Right hindlimb (tissue), 1 donor: ENCODE measurements around the gene HSPB1.
"Not testable (repeated sequence)": the region's sequence is repeated elsewhere in the genome, so short reads cannot be mapped to it uniquely, and the experiment has no call there.

Experiments
- DNase-seq: peaks from one replicate; pipeline ENCODE4 v3.0.0-alpha.2; 2018

The HSPB1 gene

GRCh38 chr7:76281706-76282343 is 20.6 kb upstream of the HSPB1 start:
- DNase-seq, result no peak

- no peak for DNase-seq
These were observed 19.9 kb upstream of the HSPB1 start for GRCh38 chr7:76282344-76283253.

GRCh38 chr7:76283254-76284159 is 19.0 kb upstream of the HSPB1 start:
- DNase-seq, result no peak

DNA sequence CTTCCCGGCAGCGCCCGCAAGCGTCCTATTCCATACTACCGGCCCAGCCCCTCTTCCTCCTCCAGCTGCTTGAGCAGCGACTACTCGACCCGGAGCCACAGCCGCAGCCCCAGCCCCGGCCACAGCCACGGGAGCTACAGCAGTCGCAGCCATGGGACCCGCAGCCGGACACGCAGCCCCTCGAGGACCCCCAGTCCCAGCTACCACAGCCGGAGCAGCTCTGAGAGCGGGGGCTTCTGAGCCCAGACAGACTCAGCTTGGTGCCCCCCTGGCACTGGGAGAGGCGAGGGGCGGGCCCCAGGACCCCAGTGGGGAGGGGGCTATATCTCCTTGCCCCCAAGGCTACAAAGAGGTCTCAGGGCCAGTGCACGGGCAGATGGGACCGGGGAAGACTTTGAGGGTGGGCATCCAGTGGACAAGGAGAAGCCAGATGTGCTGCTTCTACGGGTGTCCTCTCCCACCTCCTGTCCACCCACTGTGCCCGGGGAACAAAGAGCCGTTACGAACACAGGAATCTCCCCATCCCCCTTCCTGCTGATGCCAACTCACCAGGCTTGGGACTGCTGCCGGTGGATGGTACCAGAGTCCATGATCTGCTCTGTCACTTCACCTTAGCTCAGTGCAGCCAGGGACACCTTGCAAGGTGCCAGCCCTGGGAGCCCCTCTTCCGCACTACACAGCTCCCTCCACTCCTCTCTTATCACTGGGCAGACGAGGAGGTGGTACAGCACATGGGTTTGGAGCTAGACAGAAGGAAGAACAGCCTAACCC is 16.7 kb upstream of the HSPB1 start:
- no peak for DNase-seq

DNA sequence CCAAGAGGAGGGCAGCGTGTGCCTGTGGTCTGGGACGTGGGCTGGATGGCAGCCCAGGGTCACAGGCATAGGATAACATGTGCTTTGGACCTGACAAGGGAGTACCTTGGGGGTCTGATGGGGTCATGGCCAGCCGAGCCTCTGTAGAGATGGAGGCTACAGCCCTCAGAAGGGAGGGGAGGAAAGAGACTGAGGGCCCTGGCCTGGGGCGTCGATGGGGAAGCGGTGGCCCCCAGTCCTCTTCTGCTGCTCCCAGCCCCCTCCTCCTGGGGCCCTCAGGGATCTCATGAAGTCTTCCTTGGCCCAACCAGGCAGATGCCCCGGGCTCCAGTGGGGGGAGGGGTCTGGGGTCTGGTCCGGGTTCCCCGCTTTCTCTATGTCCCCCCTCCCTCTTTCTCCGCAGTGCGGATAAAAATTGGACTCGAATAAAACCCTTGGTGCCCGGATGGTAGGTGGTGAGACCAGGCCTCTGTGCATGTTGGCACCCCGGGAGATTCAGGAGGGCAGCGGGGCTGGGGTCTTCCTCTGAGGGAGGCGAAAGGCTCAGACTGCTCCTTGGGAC is 15.6 kb upstream of the HSPB1 start:
- no peak for DNase-seq

DNA sequence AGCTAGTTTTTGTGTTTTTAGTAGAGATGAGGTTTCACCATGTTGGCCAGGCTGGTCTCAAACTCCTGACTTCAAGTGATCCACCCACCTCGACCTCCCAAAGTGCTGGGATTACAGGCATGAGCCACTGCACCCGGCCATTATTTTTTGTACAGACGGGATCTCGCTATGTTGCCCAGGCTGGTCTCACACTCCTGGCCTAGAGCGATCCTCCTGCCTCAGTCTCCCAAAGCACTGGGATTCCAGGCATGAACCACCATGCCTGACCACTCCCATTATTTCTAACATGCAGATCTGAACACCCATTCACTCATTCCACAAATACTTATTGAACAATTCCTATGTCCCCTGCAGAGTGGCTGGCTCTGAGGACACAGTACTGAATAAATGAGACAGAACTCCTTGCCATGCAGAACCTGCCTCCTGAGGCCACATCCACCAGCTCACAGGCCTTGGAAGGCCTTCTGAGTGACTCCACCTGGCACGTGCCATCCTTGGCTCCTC is 11.6 kb upstream of the HSPB1 start:
- DNase-seq, result not testable (repeated sequence)

DNA sequence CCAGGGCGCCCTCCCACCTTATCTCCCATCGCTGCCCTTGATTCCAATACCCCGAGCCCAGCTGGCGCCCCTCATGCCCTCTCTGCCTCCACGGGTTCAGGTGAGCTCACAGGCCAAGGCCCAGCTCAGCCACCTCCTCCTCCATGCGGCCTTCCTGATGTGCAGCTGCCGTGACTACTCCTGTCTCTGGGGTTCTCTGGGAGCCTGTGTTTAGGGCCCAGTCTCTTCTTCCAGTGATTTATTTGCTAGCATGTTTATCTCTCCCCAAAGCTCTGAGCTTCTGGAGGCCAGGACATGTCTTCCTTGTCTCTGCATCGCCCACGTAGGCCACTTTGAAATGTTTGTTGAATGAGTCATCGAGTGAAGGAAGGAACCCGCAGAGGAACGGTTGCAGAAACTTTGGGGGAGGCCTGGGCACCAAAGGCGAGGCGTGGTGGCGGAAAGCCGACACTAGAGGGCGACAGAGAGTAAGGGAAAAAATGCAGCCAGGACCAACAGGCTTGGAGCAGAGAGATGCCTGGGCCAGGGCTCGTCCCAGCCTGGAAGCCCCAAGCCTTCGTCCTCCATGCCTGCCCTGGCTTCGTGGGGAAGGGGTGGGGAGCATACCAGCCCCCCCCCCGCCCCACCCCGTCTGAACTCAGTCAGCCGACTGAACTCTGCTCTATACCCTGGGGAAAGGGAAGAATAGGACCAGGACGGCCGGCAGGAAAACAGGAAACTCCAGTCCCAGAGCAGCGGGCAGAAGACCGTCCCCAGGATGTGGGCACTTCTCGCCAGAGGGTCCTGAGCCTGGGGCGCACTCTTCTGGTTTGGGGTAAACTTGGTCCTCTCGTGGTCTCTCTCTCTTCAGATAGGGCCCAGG is 10.9 kb upstream of the HSPB1 start:
- DNase-seq, result peak; percentile 93

DNA sequence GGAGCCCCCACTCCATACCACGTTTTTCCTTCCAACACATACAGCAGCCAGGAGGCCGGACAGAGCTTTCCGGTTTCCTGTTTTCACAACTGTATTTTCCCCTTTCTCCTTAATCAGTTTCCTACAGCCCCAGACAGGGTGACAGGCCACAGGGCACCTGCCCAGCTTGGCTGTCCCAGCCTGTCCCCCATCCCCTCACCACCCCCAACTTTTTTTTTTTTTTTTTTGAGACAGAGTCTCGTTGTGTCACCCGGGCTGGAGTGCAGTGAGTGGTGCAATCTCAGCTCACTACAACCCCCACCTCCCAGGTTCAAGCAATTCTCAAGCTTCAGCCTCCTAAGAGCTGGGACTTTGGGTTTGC is 10.3 kb upstream of the HSPB1 start:
- DNase-seq, result no peak

DNA sequence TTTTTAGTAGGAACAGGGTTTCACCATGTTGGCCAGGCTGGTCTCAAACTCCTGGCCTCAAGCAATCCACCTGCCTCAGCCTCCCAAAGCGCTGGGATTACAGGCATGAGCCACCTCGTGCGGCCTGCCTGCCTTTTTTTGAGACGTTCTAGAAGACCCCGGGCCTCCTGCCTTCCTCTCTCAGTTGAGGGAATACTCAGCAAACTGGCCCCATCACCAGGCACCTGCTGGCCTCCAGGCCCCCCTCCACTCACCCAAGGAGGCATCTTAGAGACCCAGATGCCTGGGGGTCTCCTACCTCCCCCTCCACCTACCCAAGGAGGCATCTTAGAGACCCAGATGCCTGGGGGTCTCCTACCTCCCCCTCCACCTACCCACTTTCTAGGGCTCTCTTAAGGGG is 9.6 kb upstream of the HSPB1 start:
- DNase-seq, result not testable (repeated sequence)

DNA sequence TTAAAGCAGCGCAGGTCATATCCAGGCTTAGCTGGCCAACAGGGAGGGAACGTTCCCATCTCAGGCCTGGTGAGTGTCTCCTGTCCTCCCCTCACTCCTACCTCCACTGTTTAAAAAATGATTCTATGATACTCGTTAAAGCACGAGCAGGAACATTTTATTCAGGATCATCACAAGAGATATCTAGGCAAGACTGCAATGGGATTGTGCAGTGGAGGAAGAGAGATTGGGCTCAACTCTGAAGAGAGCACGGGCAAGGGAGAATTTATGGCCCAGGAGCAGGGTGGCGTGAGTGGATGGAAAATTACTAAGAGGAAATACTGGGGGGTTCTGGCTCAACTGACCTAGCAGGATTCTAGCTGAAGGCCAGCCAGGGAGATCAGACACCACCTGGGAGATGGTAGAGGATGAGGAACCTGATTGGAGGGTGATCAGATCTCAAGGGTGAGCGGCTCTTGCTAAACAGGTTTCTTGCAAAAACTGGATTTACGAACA is 9.0 kb upstream of the HSPB1 start:
- DNase-seq, result no peak

DNA sequence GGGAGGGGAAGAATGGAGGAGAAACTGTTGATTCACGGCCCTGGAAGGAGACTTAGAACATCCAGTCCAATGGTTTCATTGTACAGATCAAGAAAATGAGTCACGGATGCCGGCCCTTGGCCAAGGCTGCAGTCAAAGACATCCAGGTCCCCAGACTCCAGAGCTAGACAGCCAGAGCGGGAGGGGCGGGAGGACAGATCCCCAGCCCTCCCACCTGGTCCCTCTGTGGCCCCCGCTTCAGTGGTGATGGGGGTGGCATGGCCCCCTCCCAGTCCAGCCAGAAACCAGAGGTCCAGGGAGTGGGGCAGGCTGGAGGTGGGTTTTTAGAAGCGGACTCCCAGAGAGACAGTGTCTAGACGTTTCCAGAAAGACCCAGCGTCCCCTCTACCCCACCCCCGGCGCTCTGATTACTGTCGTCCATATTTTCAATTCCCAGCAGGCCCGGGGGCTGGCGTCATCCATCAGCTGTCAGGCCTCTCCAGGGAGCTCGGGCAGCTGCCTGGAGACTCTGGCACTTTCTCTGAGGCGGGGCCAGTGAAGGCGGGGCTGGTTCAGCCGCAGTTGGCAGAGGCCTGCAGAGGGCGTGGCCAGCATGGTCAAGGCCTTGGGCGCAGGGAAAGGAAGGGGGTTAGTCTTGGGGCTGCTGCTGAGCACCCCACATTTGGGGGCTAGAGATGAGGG is 8.0 kb upstream of the HSPB1 start:
- peak; percentile 93 for DNase-seq

DNA sequence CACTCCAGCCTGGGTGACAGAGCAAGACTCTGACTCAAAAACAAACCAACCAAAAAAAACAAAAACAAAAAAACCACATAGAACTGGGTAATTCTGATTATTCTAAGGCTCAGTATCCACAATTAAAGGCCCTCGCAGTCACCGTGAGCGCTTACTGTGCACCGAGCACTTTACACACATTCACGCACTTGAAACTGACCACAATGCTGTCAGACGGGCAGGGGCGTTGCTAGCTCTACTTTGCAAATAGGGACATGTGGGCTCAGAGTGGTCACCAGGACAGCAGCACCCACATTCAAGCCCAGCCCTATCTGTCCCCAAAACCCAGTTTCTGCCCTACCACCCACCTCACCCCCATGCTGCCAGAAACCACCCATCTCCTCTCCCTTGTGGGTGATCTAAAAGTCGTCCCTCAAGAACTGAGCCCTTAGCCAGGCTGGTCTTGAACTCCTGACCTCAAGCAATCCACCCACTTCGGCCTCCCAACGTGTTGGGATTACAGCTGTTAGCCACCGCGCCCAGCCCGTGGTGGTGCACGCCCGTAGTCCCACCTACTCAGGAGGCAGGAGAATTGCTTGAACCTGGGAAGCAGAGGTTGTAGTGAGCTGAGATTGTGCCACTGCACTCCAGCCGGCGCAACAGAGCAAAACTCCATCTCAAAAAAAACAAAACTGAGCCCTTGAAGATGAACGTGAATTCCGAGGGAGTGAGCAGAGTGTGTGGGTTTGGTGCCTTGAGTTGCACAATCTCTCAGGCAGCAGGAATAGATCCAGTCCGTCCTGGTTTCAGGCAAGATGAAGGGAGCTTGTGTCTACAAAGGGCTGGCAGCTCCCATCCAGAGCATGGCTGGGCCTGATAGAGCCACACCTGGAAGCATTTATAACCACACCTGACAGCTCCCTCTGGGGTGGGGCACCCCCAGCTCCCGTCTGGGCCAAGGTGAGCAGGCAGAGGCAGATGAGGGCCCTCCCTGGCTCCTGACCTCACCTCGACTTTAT is 5.4 kb upstream of the HSPB1 start:
- no peak for DNase-seq

- DNase-seq, result no peak
These were observed 2.2 kb upstream of the HSPB1 start for GRCh38 chr7:76300166-76300731.

GRCh38 chr7:76301000-76301399 is 1.5 kb upstream of the HSPB1 start:
- no peak for DNase-seq

GRCh38 chr7:76303202-76304147 is 1.0 kb downstream of the HSPB1 start:
- peak; percentile 96 for DNase-seq

GRCh38 chr7:76304888-76305375 is 2.5 kb downstream of the HSPB1 start:
- no peak for DNase-seq

DNA sequence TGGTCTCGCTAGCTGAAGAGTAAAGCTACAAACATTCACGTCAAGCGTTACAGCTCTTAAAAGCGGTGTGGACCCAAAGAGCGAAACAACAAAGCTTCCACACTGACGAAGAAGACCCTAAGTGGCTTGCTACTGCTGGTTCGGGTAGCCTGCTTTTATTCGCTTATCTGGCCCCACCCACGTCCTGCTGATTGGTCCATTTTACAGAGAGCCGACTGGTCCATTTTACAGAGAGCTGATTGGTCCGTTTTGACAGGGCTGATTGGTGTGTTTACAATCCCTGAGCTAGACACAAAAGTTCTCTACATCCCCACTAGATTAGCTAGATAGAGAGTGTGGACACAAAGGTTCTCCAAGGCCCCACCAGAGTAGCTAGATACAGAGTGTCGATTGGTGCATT is 6.4 kb downstream of the HSPB1 start:
- DNase-seq, result not testable (repeated sequence)
